ENCODE measurements around the gene MRC1.

DNA sequence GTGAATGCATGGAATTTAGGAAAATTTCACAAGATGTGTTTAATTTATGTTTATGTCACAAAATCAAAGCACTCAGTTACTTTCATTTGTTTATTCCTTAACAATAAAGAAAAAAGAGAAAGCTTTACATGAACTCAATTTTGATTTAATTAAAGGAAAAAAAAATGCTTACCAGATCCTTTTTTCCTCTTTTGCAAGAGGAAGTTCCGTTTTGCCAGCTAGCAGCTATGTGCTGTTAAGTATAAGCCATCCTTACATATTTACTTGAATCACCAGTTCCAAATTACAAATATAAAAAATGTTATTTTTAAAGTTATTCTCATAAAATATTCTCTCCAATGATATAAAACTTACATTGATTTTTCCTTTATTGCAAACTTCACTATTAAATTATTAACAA, 12.7 kb downstream of the MRC1 start:
- TF ChIP-seq, protein P1, sequence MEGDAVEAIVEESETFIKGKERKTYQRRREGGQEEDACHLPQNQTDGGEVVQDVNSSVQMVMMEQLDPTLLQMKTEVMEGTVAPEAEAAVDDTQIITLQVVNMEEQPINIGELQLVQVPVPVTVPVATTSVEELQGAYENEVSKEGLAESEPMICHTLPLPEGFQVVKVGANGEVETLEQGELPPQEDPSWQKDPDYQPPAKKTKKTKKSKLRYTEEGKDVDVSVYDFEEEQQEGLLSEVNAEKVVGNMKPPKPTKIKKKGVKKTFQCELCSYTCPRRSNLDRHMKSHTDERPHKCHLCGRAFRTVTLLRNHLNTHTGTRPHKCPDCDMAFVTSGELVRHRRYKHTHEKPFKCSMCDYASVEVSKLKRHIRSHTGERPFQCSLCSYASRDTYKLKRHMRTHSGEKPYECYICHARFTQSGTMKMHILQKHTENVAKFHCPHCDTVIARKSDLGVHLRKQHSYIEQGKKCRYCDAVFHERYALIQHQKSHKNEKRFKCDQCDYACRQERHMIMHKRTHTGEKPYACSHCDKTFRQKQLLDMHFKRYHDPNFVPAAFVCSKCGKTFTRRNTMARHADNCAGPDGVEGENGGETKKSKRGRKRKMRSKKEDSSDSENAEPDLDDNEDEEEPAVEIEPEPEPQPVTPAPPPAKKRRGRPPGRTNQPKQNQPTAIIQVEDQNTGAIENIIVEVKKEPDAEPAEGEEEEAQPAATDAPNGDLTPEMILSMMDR (IDR thresholded peaks at IDR 0.05; ENCODE audit: insufficient read depth, low read length): no peak
- TF ChIP-seq GABPA (IDR thresholded peaks at IDR 0.05; ENCODE audit: low read depth) (no peak), POLR2AphosphoS5 (IDR thresholded peaks at IDR 0.05; ENCODE audit: low read depth) (no peak)
